OCI-LY3 (cell line): Measurements from ENCODE around the gene TANC2.

ENCODE experiments used
- H2AFZ ChIP-seq: fragments of 200-600, 300-600 bp; shearing (Covaris generic); 2 replicates; pipeline ENCODE4 v1.6.0; 2014; ENCODE audit warnings: antibody characterized with exemption, low read depth, low read length
- H3K27ac ChIP-seq: fragments of 200-600, 300-600 bp; sonication (generic); 2 replicates; pipeline ENCODE4 v1.5.1; 2014; ENCODE audit warnings: mild to moderate bottlenecking, low read length, moderate library complexity, mixed read lengths
- H3K27me3 ChIP-seq: fragments of 200-600, 300-600 bp; sonication (generic); 2 replicates; pipeline ENCODE4 v1.6.1; 2014; ENCODE audit warnings: low read depth, low read length, mixed read lengths
- H3K36me3 ChIP-seq: fragments of 200-600, 300-600 bp; sonication (generic); replicated peaks from 2 replicates; pipeline ENCODE3; 2014; ENCODE audit warnings: low read depth, low read length, mixed read lengths
- H3K4me1 ChIP-seq: fragments of 300-600, 200-600 bp; sonication (generic); 2 replicates; pipeline ENCODE4 v1.6.1; 2014; ENCODE audit warnings: low read length, mixed read lengths
- H3K4me2 ChIP-seq: fragments of 200-600, 300-600 bp; sonication (generic); 2 replicates; pipeline ENCODE4 v1.6.1; 2014; ENCODE audit warnings: low read length, mixed read lengths
- H3K4me3 ChIP-seq: fragments of 300-600, 200-600 bp; sonication (generic); 2 replicates; pipeline ENCODE4 v1.5.1; 2014; ENCODE audit warnings: antibody characterized with exemption, mild to moderate bottlenecking, low read length, moderate library complexity
- H3K79me2 ChIP-seq: fragments of 300-600, 200-600 bp; shearing (Covaris generic); 2 replicates; pipeline ENCODE4 v1.6.1; 2014; ENCODE audit warnings: mild to moderate bottlenecking, low read length, mixed read lengths
- H3K9ac ChIP-seq: fragments of 300-600, 200-600 bp; shearing (Covaris generic); 2 replicates; pipeline ENCODE4 v1.6.0; 2014; ENCODE audit warnings: mild to moderate bottlenecking, low read length, moderate library complexity
- H3K9me3 ChIP-seq: fragments of 200-600, 300-600 bp; shearing (Covaris generic); 2 replicates; pipeline ENCODE4 v1.6.1; 2014; ENCODE audit warnings: low read length, mixed read lengths; ENCODE audit not compliant: insufficient read depth
- H4K20me1 ChIP-seq: fragments of 200-600, 300-600 bp; sonication (generic); 2 replicates; pipeline ENCODE4 v1.6.1; 2016; ENCODE audit warnings: low read length, mixed read lengths; ENCODE audit not compliant: insufficient read depth
- CTCF ChIP-seq: fragments of 200-600, 300-600 bp; sonication (generic); IDR thresholded peaks from 2 replicates; pipeline ENCODE4 v1.5.1; 2014; ENCODE audit warnings: antibody characterized with exemption, low read length, low read depth
- EZH2phosphoT487 ChIP-seq: fragments of 200-600 bp; shearing (Covaris generic); IDR thresholded peaks from 2 replicates; pipeline ENCODE4 v1.6.1; 2018; ENCODE audit warnings: antibody characterized with exemption, mixed run types, low read depth

TANC2 gene

GRCh38 chr17:62925267-62925836 is 40.7 kb upstream of the TANC2 start:
- Histone ChIP-seq H2AFZ (no peak overlapping the region), H3K9me3 (no peaks in the 10 kb centered on the region), H3K36me3 (no peaks in the 10 kb centered on the region), H3K9ac (no peak overlapping the region), H3K4me1 (no peaks in the 10 kb centered on the region), H3K27me3 (peaks cover 4% of the 10 kb centered on the region; the same call in 1 of the 2 replicates), H3K79me2 (no peaks in the 10 kb centered on the region), H3K4me2 (no peak overlapping the region), H4K20me1 (no peaks in the 10 kb centered on the region), H3K4me3 (no peak overlapping the region), H3K27ac (no peak overlapping the region)
- TF ChIP-seq EZH2phosphoT487 (no peak), CTCF (no peak)

- H4K20me1 ChIP-seq: no peaks in the 10 kb centered on the region
Observed at GRCh38 chr17:62927083-62927482, 39.0 kb upstream of the TANC2 start.

DNA sequence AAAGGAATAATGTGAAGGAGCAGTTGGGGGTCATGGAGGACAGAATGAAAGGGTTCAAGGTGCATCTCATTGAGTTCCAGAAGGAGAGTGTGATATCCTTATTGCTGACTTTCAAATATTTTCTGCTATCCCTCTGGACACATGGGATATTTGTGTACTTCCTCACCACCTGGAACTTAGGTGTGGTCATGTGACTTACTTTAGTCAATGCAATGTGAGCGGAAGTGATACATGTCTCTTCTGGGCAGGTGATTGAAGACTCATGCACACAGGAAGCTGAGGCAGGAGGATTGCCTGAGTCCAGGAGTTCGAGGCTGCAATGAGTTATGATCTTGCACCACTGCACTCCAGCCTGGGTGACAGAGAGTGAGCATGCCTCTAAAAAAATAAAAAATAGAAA is 36.7 kb upstream of the TANC2 start:
- no peaks in the 10 kb centered on the region for H3K4me1 ChIP-seq
- H3K27me3 ChIP-seq: peaks cover 3% of the 10 kb centered on the region; the same call in 1 of the 2 replicates
- H3K4me3 ChIP-seq: no peak overlapping the region
- no peak overlapping the region for H3K27ac ChIP-seq
- H3K79me2 ChIP-seq: no peaks in the 10 kb centered on the region
- H4K20me1 ChIP-seq: no peaks in the 10 kb centered on the region
- no peaks in the 10 kb centered on the region for H3K9me3 ChIP-seq
- H3K9ac ChIP-seq: no peak overlapping the region
- H3K36me3 ChIP-seq: no peaks in the 10 kb centered on the region
- H3K4me2 ChIP-seq: no peak overlapping the region
- TF ChIP-seq EZH2phosphoT487 (no peak), CTCF (no peak)
- no peak overlapping the region for H2AFZ ChIP-seq

More at GRCh38 chr17:62927083-62927482, 39.0 kb upstream of the TANC2 start:
- Histone ChIP-seq H2AFZ (no peak overlapping the region), H3K9me3 (no peaks in the 10 kb centered on the region), H3K27me3 (no peaks in the 10 kb centered on the region), H3K4me3 (no peak overlapping the region), H3K4me2 (no peak overlapping the region), H3K4me1 (no peaks in the 10 kb centered on the region), H3K36me3 (no peaks in the 10 kb centered on the region), H3K27ac (no peak overlapping the region), H3K9ac (no peak overlapping the region), H3K79me2 (no peaks in the 10 kb centered on the region)
- TF ChIP-seq CTCF (no peak), EZH2phosphoT487 (no peak)

DNA sequence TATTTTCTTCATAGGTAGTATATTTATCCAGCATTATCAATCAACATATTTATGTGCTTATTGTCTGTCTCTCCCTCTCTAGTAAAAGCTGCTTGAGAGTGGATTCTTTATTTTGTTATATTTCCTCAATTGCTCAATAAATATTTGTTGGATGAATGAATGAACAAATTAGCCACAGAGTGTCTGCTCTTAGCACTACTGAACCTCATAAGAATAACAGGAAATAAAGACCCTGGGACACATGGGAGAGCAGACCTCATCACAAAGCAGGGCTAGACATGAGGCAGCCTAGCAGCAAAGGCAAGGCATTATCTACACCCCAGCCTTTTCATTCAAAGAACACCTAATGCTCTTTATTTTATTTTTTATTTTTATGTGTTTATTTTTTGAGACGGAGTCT is 34.9 kb upstream of the TANC2 start:
- H3K9ac ChIP-seq: no peak overlapping the region
- TF ChIP-seq CTCF (no peak), EZH2phosphoT487 (no peak)
- H3K4me2 ChIP-seq: no peak overlapping the region
- H3K4me1 ChIP-seq: no peaks in the 10 kb centered on the region
- no peak overlapping the region for H2AFZ ChIP-seq
- H3K27me3 ChIP-seq: peaks cover 3% of the 10 kb centered on the region; the same call in 1 of the 2 replicates
- no peaks in the 10 kb centered on the region for H3K79me2 ChIP-seq
- no peak overlapping the region for H3K4me3 ChIP-seq
- no peaks in the 10 kb centered on the region for H3K36me3 ChIP-seq
- H3K27ac ChIP-seq: no peak overlapping the region
- H3K9me3 ChIP-seq: no peaks in the 10 kb centered on the region
- H4K20me1 ChIP-seq: no peaks in the 10 kb centered on the region
